ENCODE results near the gene PSKH1.

The PSKH1 gene

DNA sequence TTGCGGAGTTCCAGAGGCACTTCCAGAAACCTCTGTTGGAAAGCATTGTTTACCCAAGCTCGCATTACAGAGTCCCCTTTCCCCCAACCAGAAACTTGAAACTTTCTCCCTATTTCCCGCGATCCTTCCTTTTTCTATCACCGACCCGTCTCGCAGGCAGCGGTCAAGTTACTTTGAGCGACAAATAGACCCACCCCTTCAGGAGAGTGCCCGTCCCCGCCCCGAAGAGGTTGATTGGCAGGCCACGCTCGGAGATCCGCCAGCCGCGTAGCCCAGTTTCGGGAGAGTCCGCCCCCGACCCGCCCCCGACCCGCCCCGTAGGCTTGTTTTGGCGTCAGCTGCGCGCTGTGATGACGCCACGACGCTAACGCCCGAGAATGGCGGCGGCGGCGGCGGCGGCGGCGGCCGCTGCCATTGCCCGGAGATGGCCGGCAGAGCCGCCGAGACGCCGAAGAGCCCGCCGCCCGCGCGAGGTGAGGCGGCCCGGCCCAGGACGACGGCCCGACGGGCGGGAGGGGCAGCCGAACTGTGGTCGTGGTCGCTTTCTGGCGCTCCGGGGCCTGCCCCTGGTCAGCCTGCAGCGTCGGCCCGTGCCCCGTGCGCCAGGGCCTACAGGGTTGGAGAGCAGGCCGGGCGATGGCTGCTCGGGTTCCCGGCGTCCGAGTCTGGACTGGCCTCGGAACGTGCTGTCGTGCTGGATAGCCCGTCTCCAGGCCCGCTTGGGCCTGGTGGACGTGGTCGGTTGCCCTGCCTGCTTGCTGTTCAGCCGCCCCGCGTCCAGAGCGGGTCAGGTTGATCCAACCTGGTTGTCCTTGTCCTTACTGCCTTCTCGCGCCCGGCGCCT is at the start of gene PSKH1:
Gene PSKH1 (plus strand): TSS at position 356 of the 844 bp plus-strand sequence. CDS start 15,496 bp downstream, outside the sequence.
- peak within 1 kb of the TSS; percentile 92 for H3K4me3 ChIP-seq (ENCODE audit: low read length)
- TF ChIP-seq, protein P1, sequence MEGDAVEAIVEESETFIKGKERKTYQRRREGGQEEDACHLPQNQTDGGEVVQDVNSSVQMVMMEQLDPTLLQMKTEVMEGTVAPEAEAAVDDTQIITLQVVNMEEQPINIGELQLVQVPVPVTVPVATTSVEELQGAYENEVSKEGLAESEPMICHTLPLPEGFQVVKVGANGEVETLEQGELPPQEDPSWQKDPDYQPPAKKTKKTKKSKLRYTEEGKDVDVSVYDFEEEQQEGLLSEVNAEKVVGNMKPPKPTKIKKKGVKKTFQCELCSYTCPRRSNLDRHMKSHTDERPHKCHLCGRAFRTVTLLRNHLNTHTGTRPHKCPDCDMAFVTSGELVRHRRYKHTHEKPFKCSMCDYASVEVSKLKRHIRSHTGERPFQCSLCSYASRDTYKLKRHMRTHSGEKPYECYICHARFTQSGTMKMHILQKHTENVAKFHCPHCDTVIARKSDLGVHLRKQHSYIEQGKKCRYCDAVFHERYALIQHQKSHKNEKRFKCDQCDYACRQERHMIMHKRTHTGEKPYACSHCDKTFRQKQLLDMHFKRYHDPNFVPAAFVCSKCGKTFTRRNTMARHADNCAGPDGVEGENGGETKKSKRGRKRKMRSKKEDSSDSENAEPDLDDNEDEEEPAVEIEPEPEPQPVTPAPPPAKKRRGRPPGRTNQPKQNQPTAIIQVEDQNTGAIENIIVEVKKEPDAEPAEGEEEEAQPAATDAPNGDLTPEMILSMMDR (conservative IDR thresholded peaks at IDR 0.05; ENCODE audit: low read length) = no peak
- peak; percentile 92 for DNase-seq (ENCODE audit: low read depth)

DNA sequence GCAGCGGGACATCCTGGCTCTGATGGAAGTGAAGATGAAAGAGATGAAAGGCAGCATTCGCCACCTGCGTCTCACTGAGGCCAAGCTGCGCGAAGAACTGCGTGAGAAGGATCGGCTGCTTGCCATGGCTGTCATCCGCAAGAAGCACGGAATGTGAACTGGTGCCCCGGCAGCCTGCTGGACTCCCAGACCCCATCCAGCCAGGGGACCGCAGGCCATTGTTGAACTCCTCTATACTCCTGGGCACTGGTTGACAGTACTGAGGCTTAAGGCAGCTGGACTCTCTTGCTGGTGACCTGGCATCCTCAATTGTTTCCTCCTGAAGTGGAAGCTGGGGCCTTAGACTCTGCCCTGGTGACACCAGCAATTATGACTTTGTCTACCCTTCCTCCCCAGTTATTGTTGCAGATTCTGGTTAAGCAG is 49.7 kb upstream of the PSKH1 start:
- peak; percentile 41 for DNase-seq (ENCODE audit: low read depth)
- TF ChIP-seq, protein P1 (conservative IDR thresholded peaks at IDR 0.05; ENCODE audit: low read length) = no peak
- H3K4me3 ChIP-seq (ENCODE audit: low read length) = peak overlapping the region; percentile 95

DNA sequence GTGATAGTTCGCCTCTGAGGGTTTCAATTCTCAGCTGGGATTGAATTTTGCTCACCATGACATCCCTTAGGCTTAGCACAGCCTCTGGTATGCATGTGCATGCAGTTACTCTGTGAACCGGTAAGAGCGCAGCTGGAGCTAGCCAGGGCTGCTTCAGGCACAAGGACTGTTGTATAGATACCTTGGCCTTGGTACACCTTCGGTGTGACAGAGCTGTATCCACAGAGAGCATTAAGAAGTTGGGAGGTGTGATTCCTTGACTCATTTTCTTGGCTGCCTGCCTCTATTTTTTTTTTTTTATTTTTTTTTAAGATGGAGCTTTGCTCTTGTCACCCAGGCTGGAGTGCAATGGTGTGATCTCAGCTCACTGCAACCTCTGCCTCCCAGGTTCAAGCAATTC is 48.6 kb upstream of the PSKH1 start:
- peak; percentile 37 for DNase-seq (ENCODE audit: low read depth)
- TF ChIP-seq, protein P1 (conservative IDR thresholded peaks at IDR 0.05; ENCODE audit: low read length) = peak; percentile 32
- H3K4me3 ChIP-seq (ENCODE audit: low read length) = peak overlapping the region; percentile 8; the same call in 1 of the 2 replicates

DNA sequence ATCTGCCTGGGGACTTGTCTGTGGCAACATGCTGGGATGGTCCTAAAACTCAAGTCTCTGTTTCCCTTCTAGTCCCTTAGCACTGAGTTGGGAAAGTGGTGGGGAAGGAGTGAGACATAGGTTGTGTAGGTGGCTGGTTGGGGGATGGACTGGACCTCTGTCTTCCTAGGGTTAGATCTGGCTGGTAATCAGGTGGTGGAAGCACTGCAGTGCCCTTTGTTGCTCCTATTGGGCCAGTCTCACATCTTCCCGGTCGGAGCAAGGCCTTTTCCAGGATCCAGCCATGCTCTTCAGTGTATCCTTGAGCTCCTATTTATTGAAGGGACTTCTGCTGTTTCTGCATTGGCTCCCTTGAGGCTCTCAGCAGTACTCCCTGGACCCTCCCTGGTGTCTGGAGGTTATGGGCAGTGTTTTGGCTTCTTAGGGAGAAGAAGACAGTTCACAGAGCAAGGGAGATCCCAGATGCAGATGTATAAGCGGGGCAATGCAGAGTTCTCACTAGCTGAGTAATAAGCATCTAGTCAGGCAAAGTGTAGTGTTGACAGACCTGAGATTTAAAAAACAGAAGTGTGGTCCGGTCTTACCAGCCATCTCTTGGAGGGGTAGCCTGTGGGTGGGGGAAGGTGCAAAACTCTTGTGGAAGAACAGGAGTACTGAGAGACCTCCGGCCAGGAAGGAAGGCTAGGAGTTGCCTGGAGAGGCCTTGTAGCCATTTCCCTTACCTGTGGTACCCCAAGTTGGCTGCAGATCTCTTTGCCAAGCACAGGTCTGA is 47.6 kb upstream of the PSKH1 start:
- peak overlapping the region; percentile 88 for H3K4me3 ChIP-seq (ENCODE audit: low read length)
- DNase-seq (ENCODE audit: low read depth) = no peak

DNA sequence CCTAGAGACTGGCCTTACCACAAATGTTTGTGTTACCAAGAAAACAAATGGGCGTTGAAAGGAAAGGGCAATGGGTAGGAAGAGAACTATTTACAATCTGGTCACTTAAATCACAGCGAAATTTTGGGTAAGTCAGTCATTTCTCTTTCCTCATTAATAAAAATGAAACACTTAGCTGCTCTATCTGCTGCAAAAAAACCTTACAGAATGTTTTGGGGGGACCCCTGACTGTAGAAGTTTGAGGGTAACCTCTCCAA is 47.1 kb upstream of the PSKH1 start:
- no peak for DNase-seq (ENCODE audit: low read depth)
- H3K4me3 ChIP-seq (ENCODE audit: low read length) = peak overlapping the region; percentile 88
- TF ChIP-seq, protein P1 (conservative IDR thresholded peaks at IDR 0.05; ENCODE audit: low read length) = no peak

More for the DNA sequence above, 47.6 kb upstream of the PSKH1 start:
- TF ChIP-seq, protein P1 (conservative IDR thresholded peaks at IDR 0.05; ENCODE audit: low read length) = no peak

DNA sequence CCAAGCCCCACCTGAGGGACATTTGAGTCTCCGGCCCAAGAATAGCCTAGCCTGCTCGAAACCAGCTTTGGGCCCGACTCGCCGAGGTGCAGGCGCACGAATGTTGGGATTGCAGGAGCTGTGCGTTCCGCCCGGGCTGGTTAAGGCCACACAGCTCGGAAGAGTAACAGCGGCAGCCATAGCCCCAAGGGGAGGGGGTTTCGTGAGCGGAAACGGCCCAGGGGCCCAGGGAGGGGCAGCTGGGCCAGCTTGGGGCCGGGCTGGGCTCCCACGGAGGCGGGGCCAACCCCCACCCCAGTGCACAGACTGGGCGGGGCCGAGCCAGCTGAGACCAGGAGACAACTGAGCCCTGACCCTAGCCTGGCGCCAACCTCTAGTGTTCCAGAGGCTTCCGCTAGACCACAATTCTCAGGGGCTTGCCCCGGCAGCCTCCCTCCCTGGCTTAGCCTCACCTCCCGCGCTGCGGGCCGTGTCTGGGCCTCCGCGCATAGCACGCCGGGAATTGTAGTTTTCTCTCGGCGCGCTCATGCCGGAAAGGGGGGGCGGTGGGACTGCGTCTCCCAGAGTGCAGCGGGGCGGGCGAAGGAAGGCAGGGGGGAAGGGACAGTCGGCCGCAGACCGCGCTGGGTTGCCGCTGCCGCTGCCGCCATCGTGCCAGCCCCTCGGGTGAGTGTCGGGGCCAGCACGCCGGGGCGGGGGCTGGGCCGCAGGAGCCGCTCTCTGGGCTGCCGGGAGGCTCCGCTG is 46.6 kb upstream of the PSKH1 start, which contains the start of gene NUTF2:
Gene NUTF2 (plus strand): TSS at position 614 of the 744 bp plus-strand sequence. CDS start 18,198 bp downstream, outside the sequence.
- H3K4me3 ChIP-seq (ENCODE audit: low read length) = peak within 1 kb of the TSS; percentile 88
- DNase-seq (ENCODE audit: low read depth) = peak; percentile 90
- TF ChIP-seq, protein P1 (conservative IDR thresholded peaks at IDR 0.05; ENCODE audit: low read length) = no peak

Data from AG10803 (cell line).